ENCODE measurements around the gene WWTR1.

WWTR1 gene

GRCh38 chr3:149589332-149589731 lies 68.5 kb downstream of the WWTR1 start:
- no peak for DNase-seq

- no peak for DNase-seq
Measured at GRCh38 chr3:149588909-149589308, 68.9 kb downstream of the WWTR1 start.

GRCh38 chr3:149587383-149587782 lies 70.4 kb downstream of the WWTR1 start:
- no peak for DNase-seq

- DNase-seq = no peak
Measured at GRCh38 chr3:149586871-149587270, 71.0 kb downstream of the WWTR1 start.

- no peak for DNase-seq
Measured at GRCh38 chr3:149585401-149585726, 72.5 kb downstream of the WWTR1 start.

- DNase-seq = no peak
Measured at GRCh38 chr3:149583921-149584635, 73.7 kb downstream of the WWTR1 start.

- DNase-seq = no peak
Measured at GRCh38 chr3:149582395-149582794, 75.4 kb downstream of the WWTR1 start.

GRCh38 chr3:149581681-149582370 lies 76.0 kb downstream of the WWTR1 start:
- DNase-seq = no peak

- DNase-seq = no peak
Measured at GRCh38 chr3:149581248-149581647, 76.6 kb downstream of the WWTR1 start.

- DNase-seq = no peak
Measured at GRCh38 chr3:149579838-149580542, 77.8 kb downstream of the WWTR1 start.

- no peak for DNase-seq
Measured at GRCh38 chr3:149579161-149579560, 78.7 kb downstream of the WWTR1 start.

GRCh38 chr3:149577801-149578200 lies 80.0 kb downstream of the WWTR1 start:
- no peak for DNase-seq

GRCh38 chr3:149575961-149576564 lies 81.8 kb downstream of the WWTR1 start:
- DNase-seq = no peak

GRCh38 chr3:149575213-149575960 lies 82.4 kb downstream of the WWTR1 start:
- DNase-seq = no peak

- no peak for DNase-seq
Measured at GRCh38 chr3:149572796-149573414, 84.9 kb downstream of the WWTR1 start.

- no peak for DNase-seq
Measured at GRCh38 chr3:149571381-149571780, 86.4 kb downstream of the WWTR1 start.

- no peak for DNase-seq
Measured at GRCh38 chr3:149570016-149570415, 87.8 kb downstream of the WWTR1 start.

- DNase-seq = no peak
Measured at GRCh38 chr3:149567381-149567780, 90.4 kb downstream of the WWTR1 start.

- no peak for DNase-seq
Measured at GRCh38 chr3:149566292-149566975, 91.4 kb downstream of the WWTR1 start.

GRCh38 chr3:149564079-149564478 lies 93.7 kb downstream of the WWTR1 start:
- DNase-seq = no peak

GRCh38 chr3:149563114-149563513 lies 94.7 kb downstream of the WWTR1 start:
- no peak for DNase-seq

- DNase-seq = no peak
Measured at GRCh38 chr3:149560617-149561016, 97.2 kb downstream of the WWTR1 start.
